ENCODE data around the gene POLA2. TPM values are rescaled to one million over a fixed set of nuclear protein-coding genes. Genes with fewer than 3 reads are reported as not detected.

Gene POLA2
- total and polyA plus RNA-seq, 9 of the 15 experiments (the other 6 are each of a cell fraction or from before 2014, with no cell fraction given): 2.7 to 134 (median 44.4) TPM

- Histone ChIP-seq H2AFZ (ENCODE audit: low read depth, low read length) (no peak overlapping the region), H3K9me3 (replicated peaks; ENCODE audit: control insufficient read depth, insufficient read depth, low read depth, low read length) (no peaks in the 10 kb centered on the region), H3K4me3 (no peak overlapping the region), H3K36me3 (ENCODE audit: control insufficient read depth, insufficient read depth, low read length) (peaks cover 27% of the 10 kb centered on the region; the same call in 1 of the 3 replicates), H3K9ac (ENCODE audit: insufficient read depth in 1 of 2, low read depth in 2 of 2, low read length in 2 of 2) (peak overlapping the region in 1 of 2 experiments; percentile 59; a peak in 2 of 4 replicates), H3K9me1 (ENCODE audit: control insufficient read depth, insufficient read depth, low read length) (peaks cover 2% of the 10 kb centered on the region), H3K4me1 (replicated peaks in 1 of 2; ENCODE audit: control insufficient read depth in 2 of 2, insufficient read depth in 2 of 2, low read length in 2 of 2) (peaks cover 14 to 59% of the 10 kb centered on the region in 2 experiments), H4K20me1 (replicated peaks; ENCODE audit: control insufficient read depth, insufficient read depth, low read length) (no peaks in the 10 kb centered on the region), H3K27ac (ENCODE audit: extremely low read depth, low read depth, low read length) (no peak overlapping the region), H3K4me2 (ENCODE audit: insufficient read depth, low read length) (no peak overlapping the region), H3K27me3 (ENCODE audit: control insufficient read depth in 2 of 2, insufficient read depth in 2 of 2, low read length in 2 of 2) (no peaks in the 10 kb centered on the region), H3K79me2 (ENCODE audit: control insufficient read depth, insufficient read depth, low read length) (no peaks in the 10 kb centered on the region)
- FAIRE-seq (peak; percentile 56), DNase-seq (ENCODE audit: extremely low read depth in 1 of 4, low spot score in 3 of 4) (peak in 1 of 4 experiments; percentile 7), ATAC-seq (no peak)
- intact Hi-C loops (cut with micrococcal nuclease): no loop called here
- WGBS (ENCODE audit: insufficient coverage, low coverage, missing lambda C conversion rate): 89% methylated on average over 14 of the region's 16 CpGs
- TF ChIP-seq CHD4 (IDR thresholded peaks at IDR 0.05; ENCODE audit: insufficient read depth, insufficient replicate concordance, low read depth, low read length, poor library complexity, severe bottlenecking): no peak
- 0 out of 2 replicates have a peak, but pooled peaks have one; percentile 6 for TF ChIP-seq TFAP4 (CRISPR knock-in tag; IDR thresholded peaks at IDR 0.05; ENCODE audit: borderline replicate concordance)
- TF ChIP-seq MEF2A (IDR thresholded peaks at IDR 0.05; ENCODE audit: control insufficient read depth, low read depth, low read length): no peak
- TF ChIP-seq PHF20 (IDR thresholded peaks at IDR 0.05; ENCODE audit: partially characterized antibody): no peak
- peak; percentile 73; the same call in 1 of the 2 replicates for TF ChIP-seq POLR2G (IDR thresholded peaks at IDR 0.05; ENCODE audit: low read depth, low read length)
- TF ChIP-seq FOXO4 (CRISPR knock-in tag; IDR thresholded peaks at IDR 0.05): no peak
- TF ChIP-seq HOMEZ (CRISPR knock-in tag; IDR thresholded peaks at IDR 0.05): no peak
- CTCF ChIA-PET (ENCODE audit: low intra/inter-chr PET ratio): no interaction called here
- POLR2A ChIA-PET: interaction anchor here (1.0 to 2.1 kb wide), 3 partner anchors 11 to 119 kb away, joined by 3 to 10 read pairs (median 4); partner anchors contain the start of gene DPF2
- BruUV-seq (replicated peaks): no TSS peak
- in situ Hi-C loops (cut with MboI): no loop called here
Measured at GRCh38 chr11:65214212-65214845, 47.4 kb upstream of the POLA2 start.
